ENCODE measurements around the gene DRC7.
A peak's percentile ranks its signal among the peaks of the same experiment; 100 is the strongest.
"Not testable (repeated sequence)": the region's sequence is repeated elsewhere in the genome, so short reads cannot be mapped to it uniquely, and the experiment has no call there.

DRC7 gene

GRCh38 chr16:57711993-57712392, 17.4 kb downstream of the DRC7 start:
- TF ChIP-seq CTCF (IDR thresholded peaks at IDR 0.05; ENCODE audit: low read depth, low read length), result no peak
- DNase-seq (ENCODE audit: extremely low read depth, low read depth), result no peak

GRCh38 chr16:57712569-57712968, 18.0 kb downstream of the DRC7 start:
- DNase-seq (ENCODE audit: extremely low read depth, low read depth), result not testable (repeated sequence)

GRCh38 chr16:57713596-57713995, 19.0 kb downstream of the DRC7 start:
- no peak for TF ChIP-seq CTCF (IDR thresholded peaks at IDR 0.05; ENCODE audit: low read depth, low read length)
- no peak for DNase-seq (ENCODE audit: extremely low read depth, low read depth)

GRCh38 chr16:57714047-57714446, 19.4 kb downstream of the DRC7 start:
- no peak for TF ChIP-seq CTCF (IDR thresholded peaks at IDR 0.05; ENCODE audit: low read depth, low read length)

GRCh38 chr16:57720142-57720575, 25.6 kb downstream of the DRC7 start:
- peak; percentile 7 for DNase-seq (ENCODE audit: extremely low read depth, low read depth)
- TF ChIP-seq CTCF (IDR thresholded peaks at IDR 0.05; ENCODE audit: low read depth, low read length), result peak; percentile 57

More at GRCh38 chr16:57714047-57714446, 19.4 kb downstream of the DRC7 start:
- DNase-seq (ENCODE audit: extremely low read depth, low read depth), result no peak

GRCh38 chr16:57721356-57722209, 27.0 kb downstream of the DRC7 start:
- DNase-seq (ENCODE audit: extremely low read depth, low read depth), result no peak
- TF ChIP-seq CTCF (IDR thresholded peaks at IDR 0.05; ENCODE audit: low read depth, low read length), result no peak

GRCh38 chr16:57722210-57722499, 27.5 kb downstream of the DRC7 start:
- no peak for TF ChIP-seq CTCF (IDR thresholded peaks at IDR 0.05; ENCODE audit: low read depth, low read length)
- no peak for DNase-seq (ENCODE audit: extremely low read depth, low read depth)

GRCh38 chr16:57722651-57723050, 28.0 kb downstream of the DRC7 start:
- no peak for DNase-seq (ENCODE audit: extremely low read depth, low read depth)
- TF ChIP-seq CTCF (IDR thresholded peaks at IDR 0.05; ENCODE audit: low read depth, low read length), result no peak
